Fibroblast of the aortic adventitia (primary cell): ENCODE results near the gene TMC7. TPM values are rescaled to one million over a fixed set of nuclear protein-coding genes. Genes with fewer than 3 reads are reported as not detected.

ENCODE experiments used
- DNase-seq: peaks from one replicate; pipeline ENCODE4 v3.0.0-alpha.2; 2010; ENCODE audit warnings: low read depth
- H3K4me3 ChIP-seq: 2 replicates; pipeline ENCODE4 v1.5.1; 2011; ENCODE audit warnings: low read depth, mild to moderate bottlenecking, control low read depth, low read length, moderate library complexity
- CTCF ChIP-seq: IDR thresholded peaks from 2 replicates; pipeline ENCODE4 v1.5.1; 2011; ENCODE audit warnings: mild to moderate bottlenecking, low read length, control low read depth, inconsistent platforms; ENCODE audit not compliant: insufficient read depth
- total RNA-seq: library from RNA; depleted of rRNA; stranded (reverse); fragments of >200 nt; gene quantifications from 2 replicates; pipeline ENCODE4 v1.2.3, GENCODE V29; 2012; ENCODE audit warnings: low replicate concordance

Gene TMC7
- total RNA-seq, 1 donor = 1.5 TPM

- no peak for TF ChIP-seq CTCF
- DNase-seq = peak; percentile 30
- no peak overlapping the region for H3K4me3 ChIP-seq
These were observed 25.1 kb upstream of the TMC7 start for GRCh38 chr16:18958621-18959029.

GRCh38 chr16:18959031-18959505, 24.7 kb upstream of the TMC7 start:
- TF ChIP-seq CTCF = no peak
- DNase-seq = peak; percentile 33
- H3K4me3 ChIP-seq = no peak overlapping the region

- TF ChIP-seq CTCF = no peak
- H3K4me3 ChIP-seq = no peak overlapping the region
- DNase-seq = no peak
These were observed 18.2 kb upstream of the TMC7 start for GRCh38 chr16:18965555-18965954.

GRCh38 chr16:18966791-18967190, 16.9 kb upstream of the TMC7 start:
- no peak for TF ChIP-seq CTCF
- DNase-seq = no peak
- H3K4me3 ChIP-seq = no peak overlapping the region

- H3K4me3 ChIP-seq = peak overlapping the region; percentile 64
- TF ChIP-seq CTCF = peak; percentile 89
- peak; percentile 82 for DNase-seq
These were observed 14.5 kb upstream of the TMC7 start for GRCh38 chr16:18969050-18969854.

GRCh38 chr16:18969855-18970240, 13.9 kb upstream of the TMC7 start:
- no peak for TF ChIP-seq CTCF
- H3K4me3 ChIP-seq = no peak overlapping the region
- no peak for DNase-seq
